ENCODE measurements around the gene TMEM175.
A peak's percentile ranks its signal among the peaks of the same experiment; 100 is the strongest.

Gene TMEM175

GRCh38 chr4:961351-962230 lies 29.3 kb downstream of the TMEM175 start:
- no peak for DNase-seq

DNA sequence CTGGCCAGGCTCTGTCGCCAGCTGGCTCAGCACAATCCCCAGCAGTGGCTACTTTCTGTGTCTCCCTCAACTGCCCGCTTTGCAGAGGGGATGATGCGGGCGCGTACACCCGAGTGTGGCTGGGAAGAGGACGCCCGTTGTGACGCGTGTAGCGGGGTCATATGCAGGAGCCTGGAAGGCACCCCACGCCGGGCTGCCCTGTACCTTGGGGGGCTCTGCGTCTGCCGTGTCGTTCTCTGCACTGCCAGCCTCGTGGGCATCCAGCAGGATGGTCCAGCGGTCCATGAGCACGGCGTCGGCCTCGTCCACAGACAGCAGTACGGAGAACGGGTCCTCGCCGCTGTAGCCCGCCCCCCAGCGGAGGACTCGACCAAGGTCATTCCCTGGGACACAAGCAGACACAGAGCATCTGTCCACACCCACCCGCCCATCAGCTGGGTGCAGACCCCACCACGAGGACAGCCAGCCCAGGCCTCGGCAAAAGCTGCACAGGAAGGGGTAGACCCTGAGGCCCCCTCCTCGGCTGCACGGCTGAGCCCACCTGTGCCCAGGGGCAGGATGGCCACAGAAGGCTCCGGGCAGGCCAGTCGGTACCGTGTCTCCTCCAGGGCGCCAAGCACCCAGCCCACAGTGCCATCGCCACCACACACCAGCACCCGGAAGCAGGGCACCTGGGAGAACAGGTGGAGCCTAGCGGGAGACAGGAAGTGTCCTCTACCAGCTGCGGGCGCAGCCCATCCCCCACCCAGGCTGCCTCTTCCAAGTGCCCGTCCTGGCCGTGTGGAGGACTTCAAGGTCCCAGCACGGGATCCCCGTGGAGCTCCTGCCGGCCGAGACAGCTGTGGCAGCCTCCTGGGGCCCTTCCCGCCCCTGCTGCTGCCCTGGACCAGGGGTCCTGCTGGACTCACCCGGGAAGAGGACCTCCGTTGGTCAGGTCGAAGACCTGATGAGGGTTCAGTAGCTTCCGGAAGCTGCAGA lies 30.3 kb downstream of the TMEM175 start:
- peak; percentile 51 for DNase-seq

GRCh38 chr4:963276-964225 lies 31.3 kb downstream of the TMEM175 start:
- DNase-seq: no peak

DNA sequence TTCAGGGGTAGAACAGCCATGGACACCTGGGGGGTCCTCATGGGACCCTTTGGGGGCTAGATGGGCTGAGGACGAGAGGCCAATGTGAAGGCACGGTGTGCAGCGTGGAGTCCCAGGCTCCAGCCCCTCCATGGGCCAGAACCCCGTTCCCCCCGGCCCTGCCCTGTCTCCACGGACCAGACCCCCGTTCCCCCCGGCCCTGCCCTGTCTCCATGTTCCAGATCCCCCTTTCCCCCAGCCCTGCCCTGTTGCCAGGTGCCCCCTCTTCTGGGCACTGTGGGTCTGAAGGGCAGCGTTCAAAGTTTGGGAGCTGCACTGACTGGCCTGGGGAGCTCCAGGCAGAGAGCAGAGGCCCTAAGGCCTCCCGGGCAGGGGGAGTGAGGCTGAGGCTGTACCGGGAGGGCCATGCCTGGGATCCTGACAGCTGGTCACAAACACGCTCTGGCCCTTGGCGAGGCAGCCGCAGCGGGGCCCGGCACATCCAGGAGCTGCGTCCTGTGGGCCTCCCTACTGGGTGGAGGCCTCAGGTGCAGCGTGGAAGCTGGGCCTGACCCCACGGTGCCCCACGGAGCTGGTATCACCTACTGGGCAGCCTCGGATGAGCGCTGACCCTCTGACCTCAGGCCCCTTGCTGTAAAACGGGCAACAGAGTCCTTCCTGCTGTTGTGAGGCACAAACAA lies 32.2 kb downstream of the TMEM175 start:
- DNase-seq: no peak

GRCh38 chr4:965048-965765 lies 32.9 kb downstream of the TMEM175 start:
- DNase-seq: no peak

GRCh38 chr4:965766-966134 lies 33.5 kb downstream of the TMEM175 start:
- no peak for DNase-seq

- DNase-seq: no peak
Observed at GRCh38 chr4:966266-967112, 34.2 kb downstream of the TMEM175 start.

DNA sequence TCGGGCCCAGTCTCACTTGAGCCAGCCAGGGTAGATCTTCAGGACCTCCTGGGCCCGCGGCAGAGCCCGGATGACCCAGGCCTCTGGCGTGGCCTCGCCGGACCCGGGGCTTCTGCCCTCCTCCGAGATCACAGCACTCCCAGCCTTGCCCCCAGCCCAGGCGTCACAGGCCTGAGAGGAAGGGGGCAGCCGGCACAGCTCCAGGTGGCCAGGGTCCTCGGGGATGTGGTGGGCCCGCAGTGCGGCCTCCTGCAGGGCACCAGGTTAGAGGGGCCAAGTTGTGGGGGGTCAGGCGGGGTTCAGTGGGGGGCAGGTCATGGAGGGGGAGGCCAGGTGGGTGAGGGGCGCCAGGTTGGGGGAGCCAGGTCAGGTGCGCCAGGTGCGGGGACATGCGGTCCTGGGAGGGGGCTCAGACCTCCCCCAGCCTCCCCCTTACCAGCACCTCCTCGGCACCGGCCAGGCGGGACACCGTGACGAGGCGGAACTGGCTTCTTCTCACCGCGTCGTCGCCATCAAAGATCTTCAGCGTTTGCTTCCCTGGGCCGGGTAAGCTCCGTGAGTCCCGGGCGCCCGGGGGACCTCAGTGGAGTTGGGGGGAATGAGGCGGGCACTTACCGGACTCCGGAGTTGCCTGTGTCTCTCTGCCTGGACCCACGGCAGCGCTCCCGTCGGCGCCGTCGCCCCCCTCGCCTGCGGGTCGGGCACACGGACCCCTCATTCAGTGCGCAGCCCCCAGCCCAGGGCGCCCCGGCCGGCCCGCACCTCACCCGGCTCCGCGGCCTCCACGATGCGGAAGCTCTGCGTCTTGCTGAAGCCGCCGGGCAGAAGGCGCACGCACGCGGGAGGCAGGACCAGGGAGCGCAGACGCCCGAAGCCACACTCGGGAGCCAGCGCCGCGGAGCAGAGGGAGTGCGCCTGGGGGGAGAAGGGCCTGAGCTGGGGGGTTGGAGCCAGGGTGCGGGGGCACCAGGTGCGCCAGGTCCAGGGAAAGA lies 35.1 kb downstream of the TMEM175 start:
- no peak for DNase-seq

- DNase-seq: no peak
Observed at GRCh38 chr4:968221-968620, 36.0 kb downstream of the TMEM175 start.

DNA sequence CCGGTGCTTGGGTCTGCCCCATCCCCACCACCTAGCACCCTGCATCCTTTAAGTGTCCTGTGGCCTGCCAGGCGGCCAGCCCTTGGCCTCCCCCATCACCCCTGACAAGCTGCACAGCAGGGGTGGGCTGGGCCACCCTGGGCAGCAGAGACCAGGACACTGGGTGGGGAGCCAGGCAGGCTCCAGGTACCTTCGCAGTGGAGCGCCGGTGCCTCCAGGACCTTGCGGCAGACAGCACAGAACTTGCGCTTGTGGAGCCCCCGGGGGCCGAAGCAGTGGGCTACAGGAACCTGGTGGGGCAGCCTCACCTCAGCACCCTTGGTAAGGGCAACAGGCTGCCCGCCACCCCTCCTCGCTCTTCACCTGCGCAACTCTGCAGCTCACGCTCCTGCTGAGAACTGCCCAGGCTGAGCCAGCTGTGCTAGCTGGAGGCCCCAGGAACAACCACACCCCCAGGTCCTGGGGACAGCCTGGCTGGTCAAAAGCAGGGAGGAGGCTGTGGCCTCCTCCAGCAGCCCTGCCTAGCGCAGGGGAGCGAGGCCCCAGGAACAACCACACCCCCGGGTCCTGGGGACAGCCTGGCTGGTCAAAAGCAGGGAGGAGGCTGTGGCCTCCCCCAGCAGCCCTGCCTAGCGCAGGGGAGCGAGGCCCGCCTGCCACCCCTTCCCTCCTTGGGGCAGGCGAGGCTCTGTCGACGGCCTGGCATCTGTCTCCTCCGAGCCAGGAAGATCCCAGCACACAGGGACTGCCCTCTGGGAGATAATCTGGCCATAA lies 36.5 kb downstream of the TMEM175 start:
- DNase-seq: no peak

DNA sequence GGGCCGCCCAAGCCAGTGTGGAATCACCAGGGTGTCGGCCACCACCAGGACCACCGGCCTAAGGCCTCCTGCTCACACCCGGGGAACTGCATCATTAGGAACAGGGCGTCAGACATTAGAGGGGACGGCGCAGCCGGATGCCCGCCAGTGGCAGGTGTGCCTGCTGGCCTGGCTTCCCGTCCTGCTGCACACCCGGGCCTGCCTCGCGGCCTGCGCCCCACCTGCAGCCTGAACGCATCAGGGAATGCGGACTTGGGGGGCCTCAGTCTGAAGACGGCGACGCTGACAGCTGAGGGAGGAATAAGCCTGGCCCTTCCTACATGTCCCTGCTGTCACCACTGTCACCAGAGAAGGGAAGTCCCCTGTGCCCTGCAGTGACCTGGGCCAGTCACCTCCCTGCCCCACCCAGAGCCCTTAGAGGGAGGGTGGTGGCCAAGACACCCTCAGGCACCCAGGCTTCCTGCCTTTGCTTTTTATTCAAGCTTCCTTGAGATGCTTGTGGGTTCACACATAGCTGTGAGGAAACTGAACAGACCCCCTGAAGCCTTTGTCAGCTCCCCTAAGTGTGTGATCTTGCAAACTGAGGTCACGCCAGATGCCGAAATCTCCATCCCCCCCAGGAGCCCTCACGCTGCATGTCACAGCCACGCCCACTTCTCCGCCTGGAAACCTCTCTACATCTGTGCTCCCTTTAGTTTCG lies 37.9 kb downstream of the TMEM175 start:
- no peak for DNase-seq

DNA sequence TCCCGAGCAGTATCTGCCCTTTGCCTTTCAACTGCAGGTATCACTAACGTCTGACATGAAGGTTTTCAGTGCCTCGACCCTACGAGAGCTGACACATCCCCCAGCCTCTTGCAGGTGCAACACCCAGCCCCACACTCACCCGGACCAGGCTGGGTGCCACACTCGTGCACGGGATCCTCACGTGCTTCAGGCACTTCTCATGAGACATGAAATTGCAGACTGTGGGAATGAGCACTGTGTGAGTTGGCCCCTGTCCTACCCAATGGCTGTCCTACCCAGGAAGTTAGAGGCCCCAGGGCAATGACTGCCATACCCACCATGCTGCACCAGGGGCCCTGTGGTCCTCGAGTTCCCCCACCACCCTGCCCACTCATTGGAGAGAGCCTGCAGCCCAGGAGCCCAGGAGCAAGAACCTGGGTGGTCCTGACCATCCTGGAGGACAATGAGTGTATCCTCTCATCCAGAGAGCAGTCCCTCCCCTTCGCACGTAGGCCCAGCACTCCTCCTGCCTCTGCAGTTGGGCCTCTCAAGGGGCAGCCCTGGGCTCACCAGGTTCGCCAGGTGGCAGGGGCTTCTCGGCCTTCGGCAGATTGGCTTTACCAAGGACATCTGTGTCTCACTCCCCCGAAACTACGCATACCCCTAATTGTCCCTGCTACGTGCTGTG lies 38.7 kb downstream of the TMEM175 start:
- no peak for DNase-seq

GRCh38 chr4:971666-972500 lies 39.6 kb downstream of the TMEM175 start:
- DNase-seq: no peak

GRCh38 chr4:972651-973424 lies 40.6 kb downstream of the TMEM175 start:
- no peak for DNase-seq
